ENCODE measurements around the gene SIRPD. TPM values are rescaled to one million over a fixed set of nuclear protein-coding genes. Genes with fewer than 3 reads are reported as not detected.

SIRPD gene
- polyA plus RNA-seq, 1 donor (not counting 4 experiments of a cell fraction or from before 2014, with no cell fraction given), result not detected

- Histone ChIP-seq H3K4me1 (ENCODE audit: control insufficient read depth, extremely low read depth, insufficient read depth, low read length) (peaks cover 36% of the 10 kb centered on the region), H3K9me3 (ENCODE audit: control insufficient read depth, low read depth, low read length) (no peaks in the 10 kb centered on the region), H3K27ac (ENCODE audit: control insufficient read depth, insufficient read depth, low read length) (no peak overlapping the region), H3K27me3 (ENCODE audit: control insufficient read depth, extremely low read depth, insufficient read depth, low read length) (no peaks in the 10 kb centered on the region), H3K9me1 (ENCODE audit: control insufficient read depth, extremely low read depth, insufficient read depth, low read length) (no peaks in the 10 kb centered on the region), H3K4me2 (ENCODE audit: control insufficient read depth, extremely low read depth, insufficient read depth, low read depth, low read length) (no peak overlapping the region), H3K9ac (ENCODE audit: control insufficient read depth, extremely low read depth, insufficient read depth, low read length) (no peak overlapping the region), H4K20me1 (ENCODE audit: control insufficient read depth, extremely low read depth, insufficient read depth, low read length) (no peaks in the 10 kb centered on the region), H3K36me3 (ENCODE audit: control insufficient read depth in 2 of 2, extremely low read depth in 1 of 2, insufficient read depth in 2 of 2, low read length in 2 of 2) (no peaks in the 10 kb centered on the region), H3K4me3 (ENCODE audit: control insufficient read depth in 2 of 3, extremely low read depth in 1 of 3, insufficient read depth in 2 of 3, low read depth in 1 of 3, low read length in 3 of 3) (no peak overlapping the region), H2AFZ (ENCODE audit: control insufficient read depth, low read length) (no peak overlapping the region), H3K79me2 (ENCODE audit: control insufficient read depth, insufficient read depth, low read length) (no peaks in the 10 kb centered on the region)
- DNase-seq (ENCODE audit: low read depth, low spot score), result no peak
- TF ChIP-seq EZH2 (IDR thresholded peaks at IDR 0.05; ENCODE audit: low read length) (no peak), CTCF (optimal IDR thresholded peaks at IDR 0.05 in 1 of 3, IDR thresholded peaks at IDR 0.05 in 1 of 3, conservative IDR thresholded peaks at IDR 0.05 in 1 of 3; ENCODE audit: extremely low read depth in 1 of 3, insufficient read depth in 2 of 3, low read length in 3 of 3) (no peak)
- no peak for FAIRE-seq
- dilution Hi-C loops (cut with MboI; ENCODE audit: extremely low pct_ligation_motif_present, low sequenced_read_pairs), result no loop called here
Observed at GRCh38 chr20:1496930-1497329, 60.6 kb downstream of the SIRPD start.

- no peaks in the 10 kb centered on the region for H3K9me3 ChIP-seq (ENCODE audit: control insufficient read depth, low read depth, low read length)
- peak overlapping the region; percentile 4 for H2AFZ ChIP-seq (ENCODE audit: control insufficient read depth, low read length)
- TF ChIP-seq CTCF (optimal IDR thresholded peaks at IDR 0.05 in 1 of 3, IDR thresholded peaks at IDR 0.05 in 1 of 3, conservative IDR thresholded peaks at IDR 0.05 in 1 of 3; ENCODE audit: extremely low read depth in 1 of 3, insufficient read depth in 2 of 3, low read length in 3 of 3) (no peak), EZH2 (IDR thresholded peaks at IDR 0.05; ENCODE audit: low read length) (no peak)
- no peaks in the 10 kb centered on the region for H4K20me1 ChIP-seq (ENCODE audit: control insufficient read depth, extremely low read depth, insufficient read depth, low read length)
- no peak overlapping the region for H3K4me3 ChIP-seq (ENCODE audit: control insufficient read depth in 2 of 3, extremely low read depth in 1 of 3, insufficient read depth in 2 of 3, low read depth in 1 of 3, low read length in 3 of 3)
- peaks cover 28% of the 10 kb centered on the region for H3K4me1 ChIP-seq (ENCODE audit: control insufficient read depth, extremely low read depth, insufficient read depth, low read length)
- no peaks in the 10 kb centered on the region for H3K36me3 ChIP-seq (ENCODE audit: control insufficient read depth in 2 of 2, extremely low read depth in 1 of 2, insufficient read depth in 2 of 2, low read length in 2 of 2)
- no peak overlapping the region for H3K4me2 ChIP-seq (ENCODE audit: control insufficient read depth, extremely low read depth, insufficient read depth, low read depth, low read length)
- H3K9ac ChIP-seq (ENCODE audit: control insufficient read depth, extremely low read depth, insufficient read depth, low read length), result no peak overlapping the region
- no peak for DNase-seq (ENCODE audit: low read depth, low spot score)
- no peaks in the 10 kb centered on the region for H3K79me2 ChIP-seq (ENCODE audit: control insufficient read depth, insufficient read depth, low read length)
- H3K9me1 ChIP-seq (ENCODE audit: control insufficient read depth, extremely low read depth, insufficient read depth, low read length), result no peaks in the 10 kb centered on the region
- dilution Hi-C loops (cut with MboI; ENCODE audit: extremely low pct_ligation_motif_present, low sequenced_read_pairs), result no loop called here
- H3K27ac ChIP-seq (ENCODE audit: control insufficient read depth, insufficient read depth, low read length), result no peak overlapping the region
- H3K27me3 ChIP-seq (ENCODE audit: control insufficient read depth, extremely low read depth, insufficient read depth, low read length), result no peaks in the 10 kb centered on the region
- peak; percentile 13 for FAIRE-seq
Observed at GRCh38 chr20:1494436-1494835, 63.1 kb downstream of the SIRPD start.
